GM23338 (cell line): Measurements from ENCODE around the gene FUT3. TPM values are rescaled to one million over a fixed set of nuclear protein-coding genes. Genes with fewer than 3 reads are reported as not detected.

Experiments used
- ATAC-seq: fragments of 200-7000 bp; cut with Tn5 transposase; 3 replicates; pipeline ENCODE4 v1.9.1; 2020
- DNase-seq: peaks from one replicate; pipeline ENCODE4 v3.0.0-alpha.2; 2015; ENCODE audit warnings: low spot score
- H2AFZ ChIP-seq: fragments of 200-600 bp; sonication (generic); 2 replicates; pipeline ENCODE4 v1.8.0; 2016; ENCODE audit warnings: antibody characterized with exemption, mild to moderate bottlenecking, moderate library complexity
- H3F3A ChIP-seq: fragments of 200-600 bp; sonication (generic); replicated peaks from 2 replicates; pipeline ENCODE4 v1.8.0; 2017; ENCODE audit warnings: antibody characterized with exemption, mixed run types, low read depth
- H3K27ac ChIP-seq: fragments of 200-600 bp; sonication (generic); 2 replicates; pipeline ENCODE4 v1.6.1; 2016; ENCODE audit warnings: low read depth
- H3K27me3 ChIP-seq: fragments of 200-600 bp; sonication (generic); 2 replicates; pipeline ENCODE4 v1.8.0; 2016; ENCODE audit warnings: mild to moderate bottlenecking, mixed run types, moderate library complexity; ENCODE audit not compliant: insufficient read depth
- H3K36me3 ChIP-seq: fragments of 200-600 bp; sonication (generic); 2 replicates; pipeline ENCODE4 v1.8.0; 2016; ENCODE audit warnings: mild to moderate bottlenecking; ENCODE audit not compliant: insufficient read depth
- H3K4me1 ChIP-seq: fragments of 200-600 bp; sonication (generic); 2 replicates; pipeline ENCODE4 v1.8.0; 2016; ENCODE audit warnings: mild to moderate bottlenecking, moderate library complexity; ENCODE audit not compliant: insufficient read depth
- H3K4me2 ChIP-seq: fragments of 200-600 bp; sonication (generic); 2 replicates; pipeline ENCODE4 v1.7.1; 2017; ENCODE audit warnings: mixed run types
- H3K4me3 ChIP-seq: fragments of 200-600 bp; sonication (generic); 2 replicates; pipeline ENCODE4 v1.6.1; 2016; ENCODE audit warnings: mixed run types
- H3K79me2 ChIP-seq: fragments of 200-600 bp; sonication (generic); replicated peaks from 2 replicates; pipeline ENCODE4 v1.8.0; 2017; ENCODE audit warnings: mild to moderate bottlenecking; ENCODE audit not compliant: insufficient read depth
- H3K9me2 ChIP-seq: fragments of 200-600 bp; sonication (generic); 2 replicates; pipeline ENCODE4 v1.8.0; 2017; ENCODE audit not compliant: insufficient read depth
- H4K20me1 ChIP-seq: fragments of 200-600 bp; sonication (generic); replicated peaks from 2 replicates; pipeline ENCODE4 v1.8.0; 2017; ENCODE audit warnings: mild to moderate bottlenecking; ENCODE audit not compliant: insufficient read depth
- H3K27ac Mint-ChIP-seq: 2 replicates; pipeline ENCODE4 v1.8.0; 2020; ENCODE audit warnings: inconsistent platforms, mild to moderate bottlenecking, moderate library complexity, mixed read lengths
- H3K27me3 Mint-ChIP-seq: 3 replicates; pipeline ENCODE4 v1.8.0; 2022; ENCODE audit warnings: low read depth, mild to moderate bottlenecking, moderate library complexity, mixed read lengths, inconsistent platforms; ENCODE audit not compliant: insufficient read depth, poor library complexity
- H3K36me3 Mint-ChIP-seq: 3 replicates; pipeline ENCODE4 v1.8.0; 2021; ENCODE audit warnings: low read depth, mild to moderate bottlenecking, inconsistent platforms, moderate library complexity, mixed read lengths
- H3K4me1 Mint-ChIP-seq: 3 replicates; pipeline ENCODE4 v1.8.0; 2020; ENCODE audit warnings: mild to moderate bottlenecking, inconsistent platforms, mixed read lengths
- H3K4me3 Mint-ChIP-seq: 3 replicates; pipeline ENCODE4 v1.8.0; 2021; ENCODE audit warnings: moderate library complexity, mild to moderate bottlenecking, inconsistent platforms, mixed read lengths
- H3K9me3 Mint-ChIP-seq: 3 replicates; pipeline ENCODE4 v1.8.0; 2020; ENCODE audit warnings: moderate library complexity, mild to moderate bottlenecking, inconsistent platforms, mixed read lengths
- CREB1 ChIP-seq: fragments of 250-450 bp; sonication (Bioruptor Pico); IDR thresholded peaks from 2 replicates; pipeline ENCODE4 v1.5.0; 2020; ENCODE audit warnings: low read depth, mild to moderate bottlenecking, moderate library complexity
- CTCF ChIP-seq, 2 experiments: fragments of 200-600 bp in 1 of 2; sonication (generic) in 1 of 2; conservative IDR thresholded peaks; 2 replicates each; pipeline versions ENCODE4 v1.5.1 to v1.6.1; 2016 to 2017; ENCODE audit warnings: antibody characterized with exemption in 2 of 2, low read depth in 2 of 2, mild to moderate bottlenecking in 2 of 2, moderate library complexity in 1 of 2
- ETS1 ChIP-seq: IDR thresholded peaks from 2 replicates; pipeline ENCODE4 v1.6.1; 2016; ENCODE audit warnings: antibody characterized with exemption
- EZH2 ChIP-seq: fragments of 200-600 bp; sonication (generic); IDR thresholded peaks from one replicate; pipeline ENCODE4 v1.8.0; 2017; ENCODE audit warnings: antibody characterized with exemption, mild to moderate bottlenecking, low read depth; ENCODE audit not compliant: unreplicated experiment
- EZH2phosphoT487 ChIP-seq: fragments of 200-600 bp; sonication (generic); IDR thresholded peaks from one replicate; pipeline ENCODE4 v1.8.1; 2018; ENCODE audit warnings: antibody characterized with exemption; ENCODE audit not compliant: unreplicated experiment
- JUNB ChIP-seq: IDR thresholded peaks from one replicate; pipeline ENCODE4 v1.6.1; 2016; ENCODE audit warnings: antibody characterized with exemption; ENCODE audit not compliant: unreplicated experiment
- NANOG ChIP-seq: IDR thresholded peaks from 2 replicates; pipeline ENCODE4 v1.6.1; 2016; ENCODE audit warnings: antibody characterized with exemption, borderline replicate concordance
- POLR2AphosphoS5 ChIP-seq: IDR thresholded peaks from 2 replicates; pipeline ENCODE4 v1.6.1; 2016; ENCODE audit warnings: antibody characterized with exemption, low read depth
- REST ChIP-seq: IDR thresholded peaks from one replicate; pipeline ENCODE4 v1.6.1; 2018; ENCODE audit warnings: antibody characterized with exemption; ENCODE audit not compliant: unreplicated experiment
- STAT1 ChIP-seq: IDR thresholded peaks from one replicate; pipeline ENCODE4 v1.6.1; 2016; ENCODE audit warnings: antibody characterized with exemption; ENCODE audit not compliant: unreplicated experiment
- ZNF114 ChIP-seq: fragments of 250-450 bp; sonication (Bioruptor Pico); IDR thresholded peaks from 2 replicates; pipeline ENCODE4 v1.5.0; 2020; ENCODE audit warnings: mild to moderate bottlenecking, moderate library complexity
- ZNF331 ChIP-seq: fragments of 250-450 bp; sonication (Bioruptor Pico); IDR thresholded peaks from 2 replicates; pipeline ENCODE4 v1.5.0; 2020; ENCODE audit warnings: low read depth, mild to moderate bottlenecking, moderate library complexity
- ZNF462 ChIP-seq: fragments of 250-450 bp; sonication (Bioruptor Pico); IDR thresholded peaks from 2 replicates; pipeline ENCODE4 v1.5.0; 2020; ENCODE audit warnings: mild to moderate bottlenecking, moderate library complexity
- polyA plus RNA-seq: library from polyadenylated mRNA; unstranded; fragments of >200 nt; fragmentation: Nextera tagmentation; extraction: Ambion mirVana; gene quantifications from 2 replicates; pipeline ENCODE4 v1.2.1, GENCODE V29; 2016
- total RNA-seq: library from RNA; depleted of rRNA; stranded (reverse); fragments of >200 nt; shearing (Covaris generic); gene quantifications from 2 replicates; pipeline ENCODE4 v1.2.3, GENCODE V29; 2014

FUT3 gene
- total and polyA plus RNA-seq, 2 experiments from 2014 or later = 0.45 TPM; not detected in 1

GRCh38 chr19:5837761-5838352 is 13.4 kb downstream of the FUT3 start:
- Histone ChIP-seq H3K36me3 (no peaks in the 10 kb centered on the region), H3K4me1 (no peaks in the 10 kb centered on the region), H3K9me2 (no peaks in the 10 kb centered on the region), H3K79me2 (no peaks in the 10 kb centered on the region), H3K4me3 (no peak overlapping the region), H4K20me1 (no peaks in the 10 kb centered on the region), H3F3A (no peaks in the 10 kb centered on the region), H2AFZ (no peak overlapping the region), H3K4me2 (no peak overlapping the region), H3K27me3 (no peaks in the 10 kb centered on the region), H3K27ac (no peak overlapping the region)
- no peaks in the 10 kb centered on the region for H3K4me1 Mint-ChIP-seq
- H3K9me3 Mint-ChIP-seq = no peaks in the 10 kb centered on the region
- H3K36me3 Mint-ChIP-seq = no peaks in the 10 kb centered on the region
- no peak overlapping the region for H3K27ac Mint-ChIP-seq
- no peak overlapping the region for H3K4me3 Mint-ChIP-seq
- TF ChIP-seq ZNF114 (CRISPR knock-in tag) (no peak), POLR2AphosphoS5 (no peak), EZH2 (no peak), EZH2phosphoT487 (no peak), ZNF331 (CRISPR knock-in tag) (no peak), JUNB (no peak), REST (no peak), NANOG (no peak), STAT1 (no peak), ETS1 (no peak), CTCF (conservative IDR thresholded peaks at IDR 0.05; ENCODE audit: low read depth in 2 of 2) (no peak), ZNF462 (no peak), CREB1 (CRISPR knock-in tag) (no peak)
- ATAC-seq (no peak), DNase-seq (no peak)
- peaks cover 6% of the 10 kb centered on the region for H3K27me3 Mint-ChIP-seq
